KBM-7 (cell line): Measurements from ENCODE around the gene SGCD.
"Not testable (repeated sequence)": the region's sequence is repeated elsewhere in the genome, so short reads cannot be mapped to it uniquely, and the experiment has no call there.

ENCODE experiments used
- DNase-seq: peaks from one replicate; pipeline ENCODE4 v3.0.0-alpha.2; 2015
- in situ Hi-C: fragments of 300-500 bp; cut with MboI; formaldehyde crosslinking; loops from 2 replicates; pipeline ENCODE4 v1.14.3; 2020; ENCODE audit warnings: low sequenced_read_pairs, low pct_unique_long_range_greater_than_20kb, mixed read lengths

The SGCD gene

DNA sequence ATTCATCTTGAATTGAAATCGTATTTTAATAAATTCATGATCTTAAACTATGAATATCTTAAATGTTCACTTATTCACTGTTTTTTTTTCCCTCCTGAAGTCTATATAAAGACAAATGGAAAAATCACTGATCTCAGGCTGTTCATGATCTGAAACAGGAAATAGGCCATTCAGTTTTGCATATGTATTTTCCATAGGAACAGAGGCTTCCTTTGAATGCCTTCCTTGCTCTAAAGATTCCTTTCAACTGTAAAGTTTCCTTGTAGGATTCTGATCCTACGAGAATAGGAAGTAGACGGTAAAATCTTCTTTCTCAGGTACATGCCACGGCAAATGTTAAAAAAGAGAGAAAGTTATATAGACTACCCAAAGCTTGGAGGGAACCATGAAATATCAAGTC is 328.8 kb downstream of the SGCD start:
- no peak for DNase-seq
- in situ Hi-C loops = no loop called here

DNA sequence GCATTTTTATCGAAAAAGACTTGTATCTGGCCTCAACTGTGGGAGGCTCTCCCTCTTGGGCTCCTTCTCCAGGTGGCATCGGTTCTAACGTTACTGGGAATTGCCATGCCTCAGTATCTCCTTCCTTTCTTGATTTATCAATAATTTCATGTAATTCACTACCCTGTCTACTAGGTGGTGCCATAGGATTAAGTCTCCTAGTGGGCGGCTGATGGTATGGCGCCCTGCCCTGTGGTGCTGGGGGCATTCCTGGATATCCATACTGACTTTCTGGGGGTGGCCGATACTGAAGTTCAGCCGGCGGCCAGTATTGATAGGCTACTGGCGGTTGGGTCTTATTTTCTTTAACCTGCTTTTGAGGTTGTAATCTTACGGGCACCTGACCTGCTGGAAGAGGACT is 337.9 kb downstream of the SGCD start:
- in situ Hi-C loops, DNase-seq: not testable (repeated sequence)

DNA sequence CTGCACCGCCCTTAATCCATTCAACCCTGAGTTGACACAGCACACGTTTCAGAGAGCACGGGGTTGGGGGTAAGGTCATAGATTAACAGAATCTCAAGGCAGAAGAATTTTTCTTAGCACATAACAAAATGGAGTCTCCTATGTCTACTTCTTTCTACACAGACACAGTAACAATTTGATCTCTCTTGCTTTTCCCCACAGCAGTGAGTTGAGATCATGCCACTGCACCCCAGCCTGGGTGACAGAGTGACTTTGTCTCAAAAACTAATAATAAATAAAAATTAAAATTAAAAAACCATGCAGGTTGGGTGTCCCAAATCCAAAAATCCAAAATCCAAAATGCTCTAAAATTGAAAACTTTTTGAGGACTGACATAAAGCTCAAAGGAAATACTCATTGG is 339.7 kb downstream of the SGCD start:
- in situ Hi-C loops, DNase-seq: not testable (repeated sequence)

DNA sequence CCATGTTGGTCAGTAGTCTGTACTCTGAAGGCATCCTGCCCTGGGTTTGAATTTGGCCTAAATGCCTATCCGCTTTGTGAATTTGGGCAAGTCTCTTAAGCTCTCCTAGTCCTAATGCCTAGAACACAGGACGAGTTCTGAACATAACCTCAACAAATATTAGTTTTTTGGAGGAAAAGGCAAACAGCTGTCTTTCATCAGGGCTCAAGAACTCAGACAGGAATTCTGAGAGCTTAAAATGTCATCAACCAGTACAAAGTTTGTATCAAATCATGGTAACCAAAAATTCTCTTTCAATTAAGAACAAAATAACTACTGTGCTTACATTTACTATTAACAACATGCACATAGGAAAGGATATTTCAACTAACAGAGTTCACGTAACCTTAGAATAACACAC is 340.7 kb downstream of the SGCD start:
- in situ Hi-C loops = no loop called here
- DNase-seq = no peak

DNA sequence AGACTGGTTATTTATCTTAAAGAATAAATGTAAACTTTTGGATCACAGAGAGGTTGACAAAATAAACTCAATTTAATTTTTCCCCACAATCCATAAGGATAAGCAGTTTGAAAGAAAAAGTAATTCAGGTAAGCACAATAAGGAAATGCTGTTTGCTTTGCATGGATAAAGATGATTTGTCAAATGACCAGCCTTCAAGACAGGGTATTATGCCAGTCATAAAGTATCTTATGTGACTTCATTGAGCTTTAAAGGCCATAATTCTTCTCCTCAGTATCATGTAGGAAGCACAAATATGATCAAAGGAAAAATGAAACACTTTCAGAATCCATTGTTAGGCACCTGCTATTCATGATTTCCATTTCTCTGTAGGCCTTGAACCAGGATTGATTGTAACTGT is 342.5 kb downstream of the SGCD start:
- DNase-seq = no peak
- in situ Hi-C loops = no loop called here

DNA sequence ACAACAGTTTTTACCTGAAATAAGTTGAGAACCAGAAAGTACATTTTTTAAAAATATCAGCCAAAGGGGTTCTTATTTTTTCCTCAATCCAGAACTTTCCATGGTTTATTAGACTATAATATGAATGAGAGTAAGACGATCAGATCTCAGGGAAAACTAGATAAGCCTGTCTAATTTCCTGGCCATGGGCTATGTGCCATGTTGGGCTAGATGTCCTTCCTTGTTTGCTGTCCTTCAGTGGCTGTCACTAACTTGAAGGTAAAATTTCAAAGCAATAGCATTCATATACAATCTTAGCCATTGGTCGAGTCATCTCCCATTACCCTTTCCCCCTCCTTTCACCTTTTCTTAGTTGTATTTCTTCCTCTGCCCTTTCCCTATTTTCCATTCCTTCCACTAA is 343.7 kb downstream of the SGCD start:
- in situ Hi-C loops = no loop called here
- no peak for DNase-seq

DNA sequence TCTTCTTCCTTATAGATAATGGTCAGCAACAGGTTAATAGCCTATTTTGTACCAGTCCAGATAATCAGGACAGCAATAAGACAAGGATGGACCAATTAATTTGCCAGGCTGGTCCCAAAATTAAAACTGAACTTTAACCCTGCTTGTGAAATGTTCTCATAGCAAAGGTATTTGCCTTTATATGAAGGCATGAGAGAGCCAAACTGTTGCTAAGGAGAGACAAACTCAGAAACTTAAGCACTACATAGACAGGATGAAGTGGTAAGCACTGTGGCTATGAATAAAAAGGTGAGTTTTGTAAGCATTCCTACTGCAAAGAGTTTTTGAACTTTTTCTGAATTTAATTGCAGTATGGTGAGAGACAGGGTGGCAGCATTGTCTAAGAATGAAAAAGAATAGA is 348.4 kb downstream of the SGCD start:
- no peak for DNase-seq
- in situ Hi-C loops = no loop called here

DNA sequence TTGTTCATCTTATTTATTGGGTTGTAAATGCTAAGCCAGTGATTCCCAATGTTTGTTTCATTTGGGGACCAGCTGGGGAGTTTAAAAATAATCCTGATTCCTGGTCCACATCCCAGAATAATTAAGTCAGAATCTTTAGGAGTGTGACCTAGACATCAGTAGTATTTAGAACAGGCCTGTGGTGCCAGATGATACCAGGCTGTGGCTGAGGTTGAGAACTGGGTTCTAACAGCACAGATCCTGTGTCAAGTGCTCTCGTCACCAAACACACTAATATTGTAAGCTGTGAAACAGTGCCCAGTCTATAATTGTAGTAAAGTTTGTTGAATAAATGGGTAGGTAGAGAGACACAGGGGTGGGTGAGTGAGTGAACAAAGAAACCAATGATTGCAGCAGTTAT is 351.0 kb downstream of the SGCD start:
- no peak for DNase-seq
- in situ Hi-C loops = no loop called here

DNA sequence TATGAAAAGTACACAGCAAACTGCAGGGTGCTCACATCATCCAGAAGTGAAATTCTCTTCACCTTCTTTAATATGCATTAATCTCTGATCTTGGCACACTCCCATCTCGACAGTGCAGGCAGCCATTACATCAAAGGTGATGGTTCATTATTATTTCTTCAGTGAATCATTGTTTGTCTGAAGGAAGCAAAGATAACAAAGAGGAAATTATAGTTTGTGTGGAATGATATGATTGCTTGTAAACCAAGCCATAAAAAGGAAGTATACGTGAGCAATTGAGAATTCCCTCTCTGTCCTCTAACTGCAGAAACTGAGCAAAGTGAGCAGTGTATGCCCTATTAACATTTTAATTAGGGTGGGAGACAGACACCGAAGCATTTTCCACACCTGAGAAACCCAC is 351.5 kb downstream of the SGCD start:
- in situ Hi-C loops = no loop called here
- DNase-seq = no peak

DNA sequence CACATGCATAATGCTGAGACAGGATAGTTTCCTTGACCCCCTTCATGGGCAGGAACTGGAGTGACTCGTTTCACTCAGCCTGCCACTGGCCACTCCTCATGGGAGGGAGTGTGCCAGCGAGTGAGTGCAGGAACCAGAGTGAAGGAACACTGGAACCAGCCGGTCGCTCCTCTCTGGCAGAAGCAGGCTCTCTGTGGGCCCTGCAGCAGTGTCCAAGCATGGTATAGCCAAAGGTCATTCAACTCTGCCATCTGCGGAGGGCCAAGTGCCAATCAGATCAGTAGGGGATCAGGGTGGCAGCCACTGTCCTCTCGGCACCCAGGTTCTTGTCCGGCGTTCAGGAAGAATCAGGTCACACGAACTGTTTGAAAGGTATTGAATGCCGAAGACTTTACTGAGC is 353.9 kb downstream of the SGCD start:
- in situ Hi-C loops = no loop called here

DNA sequence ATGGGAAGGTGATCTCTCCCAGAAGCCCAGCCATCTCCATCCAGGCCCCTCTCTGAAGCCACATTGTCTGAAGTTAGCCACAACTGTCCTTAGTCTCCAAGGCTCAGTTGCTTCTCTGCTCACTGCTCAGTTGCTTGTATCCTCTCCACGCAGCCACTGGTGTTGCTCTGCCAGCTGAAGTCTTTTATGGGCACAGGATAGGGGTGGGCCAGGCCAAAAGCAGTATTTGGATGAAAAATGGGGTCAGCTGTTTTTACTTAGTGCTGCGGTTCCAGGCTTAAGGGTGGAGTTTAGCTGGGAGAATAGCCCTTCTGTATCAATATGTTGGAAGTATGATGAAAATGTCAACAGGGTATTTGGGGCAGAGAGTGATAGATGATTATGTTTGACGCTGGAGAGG is 354.3 kb downstream of the SGCD start:
- in situ Hi-C loops = no loop called here

More for the DNA sequence above, 353.9 kb downstream of the SGCD start:
- DNase-seq = no peak

DNA sequence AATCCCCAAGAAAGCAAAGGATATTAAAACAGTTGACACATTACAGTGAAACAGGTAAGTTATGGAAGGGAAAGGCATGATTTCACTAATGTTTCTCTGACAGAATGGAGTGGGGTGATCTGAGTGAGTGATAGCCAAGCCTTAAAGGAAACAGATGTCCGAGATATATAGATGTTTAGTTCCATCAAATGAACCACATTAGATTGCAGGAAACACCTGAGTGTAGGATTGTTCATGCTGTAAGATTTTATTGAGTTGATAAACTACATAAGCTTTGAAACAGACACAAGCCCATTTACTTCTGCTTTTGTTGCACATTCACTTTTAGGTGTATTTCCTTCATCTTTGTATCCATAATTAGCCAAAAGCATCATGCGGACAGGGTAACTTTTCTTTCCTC is 356.0 kb downstream of the SGCD start:
- in situ Hi-C loops = no loop called here
- DNase-seq = peak; percentile 1

More for the DNA sequence above, 354.3 kb downstream of the SGCD start:
- DNase-seq = no peak

DNA sequence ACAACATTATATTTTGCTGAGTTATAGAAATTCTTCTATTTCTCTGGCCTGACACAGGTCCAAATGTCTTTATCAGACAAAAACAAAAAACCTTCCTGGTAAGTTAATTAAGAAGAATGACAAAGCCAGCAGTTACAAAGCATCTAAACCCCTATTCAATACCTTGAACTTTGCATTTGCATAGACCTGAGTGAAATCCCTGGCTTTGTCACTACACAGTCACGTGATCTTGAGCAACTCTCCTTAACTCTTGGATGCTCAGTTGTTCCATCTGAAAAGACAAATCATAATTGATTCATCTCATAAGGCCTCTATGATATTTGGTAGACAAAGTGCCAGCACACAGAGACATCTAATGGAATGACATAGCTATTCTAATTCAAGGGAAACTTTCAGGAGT is 356.5 kb downstream of the SGCD start:
- DNase-seq = no peak
- in situ Hi-C loops = no loop called here

DNA sequence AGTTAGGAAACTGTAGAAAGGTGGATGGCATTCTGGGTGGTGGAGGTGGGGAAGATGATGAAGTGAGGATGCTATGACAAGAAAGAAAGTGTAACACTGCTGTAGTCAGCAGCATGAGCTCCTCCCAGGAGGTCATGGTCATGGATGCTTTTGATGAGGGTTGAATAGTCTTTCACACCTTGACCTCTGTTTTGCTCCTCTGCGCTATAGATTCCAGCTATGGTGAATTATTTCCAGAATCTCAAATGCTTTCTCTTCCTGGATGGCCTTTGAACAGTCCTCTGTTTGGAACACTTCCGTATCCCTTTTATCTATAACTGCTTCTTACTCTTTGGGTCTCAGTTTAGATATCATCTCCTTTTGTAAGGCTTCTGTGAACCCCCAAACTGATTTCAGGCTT is 357.3 kb downstream of the SGCD start:
- in situ Hi-C loops = no loop called here
- DNase-seq = no peak

DNA sequence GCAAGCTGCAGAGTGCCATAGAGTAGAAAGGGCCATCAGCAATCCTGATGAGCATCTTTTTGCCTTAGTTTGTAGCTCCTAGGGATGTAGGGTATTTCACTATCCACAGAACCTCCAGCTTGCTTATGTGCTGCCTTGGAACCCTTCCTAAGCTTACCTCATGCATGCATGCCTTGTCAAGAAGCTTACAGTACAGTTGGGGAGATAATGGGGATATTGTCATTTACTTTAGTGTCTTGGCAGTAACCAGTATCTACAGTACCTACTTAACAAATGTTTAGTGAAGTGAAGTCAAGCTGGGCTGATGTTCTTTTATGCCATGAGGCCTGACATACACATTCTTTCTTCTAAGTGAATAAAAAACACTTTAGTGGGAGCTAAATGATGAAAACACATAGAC is 358.5 kb downstream of the SGCD start:
- DNase-seq = no peak
- in situ Hi-C loops = no loop called here

DNA sequence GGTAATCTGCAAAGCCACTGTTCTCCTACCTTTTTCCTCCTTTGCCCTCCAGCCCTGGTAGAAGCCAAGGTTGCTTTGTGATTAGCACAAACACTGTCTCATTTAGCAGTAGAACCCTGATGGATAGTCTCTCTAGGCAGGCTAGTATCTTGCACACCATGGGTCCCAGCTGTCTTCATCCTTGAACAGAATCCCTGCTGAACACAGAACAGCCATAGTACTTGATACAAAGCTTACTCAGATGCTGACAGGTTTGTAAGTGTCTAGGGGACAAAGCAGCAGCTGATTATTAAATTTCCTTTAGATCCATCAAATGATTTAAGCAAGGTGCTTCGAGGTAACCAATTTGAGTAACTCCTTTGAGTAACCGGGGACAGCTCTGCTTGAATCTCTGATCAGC is 359.4 kb downstream of the SGCD start:
- DNase-seq = no peak
- in situ Hi-C loops = no loop called here

DNA sequence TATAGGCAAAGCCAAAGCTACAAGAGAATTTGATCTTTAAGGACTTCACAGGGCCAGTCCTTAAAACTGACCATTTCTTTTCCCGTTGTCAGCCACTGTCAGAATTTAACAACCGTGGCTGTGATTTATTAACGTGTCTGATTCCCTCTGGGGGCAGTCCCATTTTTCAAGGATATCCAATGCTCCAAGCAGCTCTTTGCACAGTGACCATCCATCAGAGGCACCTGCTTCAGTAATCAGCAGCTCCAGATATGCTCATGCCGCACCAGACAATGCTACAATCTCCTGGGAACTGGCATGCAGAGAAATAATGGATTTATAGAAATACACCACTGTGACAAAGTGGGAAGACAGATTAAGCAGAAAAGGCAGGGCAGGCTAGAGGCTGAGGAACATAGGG is 359.8 kb downstream of the SGCD start:
- in situ Hi-C loops = no loop called here
- DNase-seq = no peak

DNA sequence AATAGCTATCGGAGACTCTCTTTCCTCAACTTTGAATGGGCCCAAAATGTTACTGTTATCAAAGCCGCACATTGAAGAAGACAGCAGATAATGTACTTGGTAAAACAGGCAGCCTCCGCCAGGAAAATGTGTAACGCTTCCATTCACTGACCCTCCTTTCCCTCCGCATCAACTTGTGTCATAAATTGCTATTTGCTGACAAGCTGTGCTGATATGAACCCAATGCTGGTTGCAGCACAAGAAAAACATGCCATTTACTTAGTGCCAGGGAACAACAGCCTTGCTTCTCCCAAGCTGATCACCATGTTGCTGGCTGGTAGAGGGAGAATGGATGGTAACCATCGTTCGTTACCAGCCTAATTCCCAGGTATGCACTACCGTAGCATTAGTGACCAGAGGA is 360.6 kb downstream of the SGCD start:
- DNase-seq = no peak
- in situ Hi-C loops = no loop called here

DNA sequence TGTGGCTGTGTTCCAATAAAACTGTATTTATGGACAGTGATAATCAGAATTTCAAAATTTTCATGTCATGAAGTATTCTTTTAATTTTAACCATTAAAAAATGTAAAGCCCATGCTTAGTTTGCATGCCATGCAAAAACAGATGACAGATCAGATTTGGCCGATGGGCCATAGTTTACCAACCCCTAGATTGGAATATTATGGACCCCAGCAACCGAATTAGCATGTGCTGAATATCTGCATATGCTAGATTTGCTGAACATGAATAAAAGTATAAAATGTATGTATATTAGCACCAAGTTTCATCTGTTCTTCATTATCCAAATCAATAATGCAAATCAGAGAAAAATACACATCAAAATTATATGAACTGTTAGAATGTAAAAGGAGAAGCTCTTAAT is 364.6 kb downstream of the SGCD start:
- DNase-seq = no peak
- in situ Hi-C loops = no loop called here

DNA sequence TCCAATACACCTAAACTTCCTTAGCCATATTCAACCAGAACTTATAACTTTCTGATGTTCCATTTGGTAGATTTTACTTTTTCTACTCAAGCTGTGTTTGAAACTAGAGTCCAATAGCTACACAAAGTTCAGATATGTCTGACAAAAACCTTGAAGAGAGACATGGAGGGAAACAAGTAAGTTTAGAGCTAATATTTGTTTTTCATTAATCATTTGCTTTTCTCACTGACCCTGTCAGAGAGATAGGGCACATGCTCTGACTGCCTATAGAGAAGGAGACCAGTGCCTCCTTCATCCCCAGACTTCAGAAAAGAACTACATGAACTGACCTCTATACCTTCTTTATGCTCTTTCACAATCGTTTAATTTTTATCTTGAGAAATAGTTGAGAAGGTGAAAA is 366.1 kb downstream of the SGCD start:
- in situ Hi-C loops = no loop called here
- DNase-seq = no peak

DNA sequence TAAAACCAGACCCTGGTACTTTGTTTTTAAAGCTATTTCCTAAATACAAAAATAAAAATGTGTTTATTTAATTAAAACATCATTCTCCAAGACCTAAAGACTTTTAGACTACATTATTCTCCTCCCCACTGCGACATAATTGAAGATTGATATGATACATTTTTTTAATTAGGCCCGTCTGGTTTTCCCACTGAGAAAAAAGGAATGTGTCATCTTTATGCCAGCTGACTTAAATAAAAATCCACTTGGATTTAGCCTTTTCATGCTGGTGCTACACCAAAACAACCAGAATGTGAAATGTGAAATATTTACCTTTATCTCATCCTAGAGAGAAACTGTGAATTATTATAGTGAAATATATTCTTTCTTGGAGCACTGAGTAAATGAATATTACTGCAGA is 367.6 kb downstream of the SGCD start:
- no peak for DNase-seq
- in situ Hi-C loops = no loop called here

DNA sequence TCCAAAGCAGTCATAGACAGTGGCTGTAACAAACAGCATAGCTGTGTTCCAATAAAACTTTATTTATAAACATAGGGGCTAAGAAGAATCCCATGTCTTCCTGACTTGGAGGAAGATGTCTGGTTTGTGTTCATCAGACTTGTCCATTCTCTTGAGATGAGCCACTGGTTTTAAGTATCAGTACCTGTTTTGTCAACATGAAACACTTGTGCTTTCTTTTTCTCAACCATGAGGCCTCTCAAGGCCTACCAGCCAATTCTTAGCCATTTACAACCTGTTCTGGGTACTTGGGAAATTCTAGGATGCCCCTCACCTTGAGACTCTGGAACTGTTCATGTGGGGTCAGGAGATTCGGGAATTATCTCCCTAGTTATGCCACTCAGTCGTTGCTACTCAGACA is 368.8 kb downstream of the SGCD start:
- in situ Hi-C loops = no loop called here

More for the DNA sequence above, 368.8 kb downstream of the SGCD start:
- DNase-seq = no peak
